Stimulated activated CD8-positive, alpha-beta memory T cell treated with anti-CD3 and anti-CD28 coated beads, Interleukin-4, amount 100 ng/mL, for 24 hours (primary cell): Measurements from ENCODE around the gene BBS9.
"Not testable (repeated sequence)": the region's sequence is repeated elsewhere in the genome, so short reads cannot be mapped to it uniquely, and the experiment has no call there.

Experiments
- DNase-seq: peaks from one replicate; pipeline ENCODE4 v3.0.0-alpha.2; 2020; ENCODE audit warnings: low read depth

The BBS9 gene

GRCh38 chr7:33196221-33196620 lies 66.9 kb downstream of the BBS9 start:
- no peak for DNase-seq

- DNase-seq = no peak
These were observed 70.9 kb downstream of the BBS9 start for GRCh38 chr7:33200282-33200681.

GRCh38 chr7:33201821-33202220 lies 72.5 kb downstream of the BBS9 start:
- no peak for DNase-seq

GRCh38 chr7:33210958-33211357 lies 81.6 kb downstream of the BBS9 start:
- no peak for DNase-seq

GRCh38 chr7:33212144-33212543 lies 82.8 kb downstream of the BBS9 start:
- DNase-seq = no peak

GRCh38 chr7:33215992-33216391 lies 86.6 kb downstream of the BBS9 start:
- no peak for DNase-seq

GRCh38 chr7:33217595-33217994 lies 88.2 kb downstream of the BBS9 start:
- DNase-seq = no peak

- not testable (repeated sequence) for DNase-seq
These were observed 89.6 kb downstream of the BBS9 start for GRCh38 chr7:33218841-33219535.

- DNase-seq = no peak
These were observed 90.9 kb downstream of the BBS9 start for GRCh38 chr7:33220231-33220630.

GRCh38 chr7:33221390-33221789 lies 92.0 kb downstream of the BBS9 start:
- no peak for DNase-seq

- DNase-seq = no peak
These were observed 103.3 kb downstream of the BBS9 start for GRCh38 chr7:33232632-33233145.

- DNase-seq = no peak
These were observed 104.3 kb downstream of the BBS9 start for GRCh38 chr7:33233659-33234058.

GRCh38 chr7:33237036-33237435 lies 107.7 kb downstream of the BBS9 start:
- no peak for DNase-seq

GRCh38 chr7:33243319-33243881 lies 114.0 kb downstream of the BBS9 start:
- no peak for DNase-seq

GRCh38 chr7:33248671-33249070 lies 119.3 kb downstream of the BBS9 start:
- no peak for DNase-seq

GRCh38 chr7:33250421-33250871 lies 121.1 kb downstream of the BBS9 start:
- no peak for DNase-seq

- DNase-seq = no peak
These were observed 121.9 kb downstream of the BBS9 start for GRCh38 chr7:33251301-33251700.

GRCh38 chr7:33258491-33258951 lies 129.2 kb downstream of the BBS9 start:
- DNase-seq = no peak

- no peak for DNase-seq
These were observed 132.2 kb downstream of the BBS9 start for GRCh38 chr7:33261585-33261984.

- no peak for DNase-seq
These were observed 133.1 kb downstream of the BBS9 start for GRCh38 chr7:33262476-33262875.

- DNase-seq = not testable (repeated sequence)
These were observed 142.5 kb downstream of the BBS9 start for GRCh38 chr7:33271839-33272371.

- no peak for DNase-seq
These were observed 144.0 kb downstream of the BBS9 start for GRCh38 chr7:33273356-33273755.

- DNase-seq = no peak
These were observed 147.0 kb downstream of the BBS9 start for GRCh38 chr7:33276325-33276724.
